Mesothelial cell of epicardium (in vitro differentiated cells): ENCODE measurements around the gene ASCC3. TPM values are rescaled to one million over a fixed set of nuclear protein-coding genes. Genes with fewer than 3 reads are reported as not detected.

Experiments used
- DNase-seq, 2 experiments: peaks; one replicate each; pipeline ENCODE4 v3.0.0; 2021; ENCODE audit warnings: low spot score in 2 of 2; ENCODE audit not compliant: unreplicated experiment in 2 of 2
- H3K27ac Mint-ChIP-seq: 2 replicates; pipeline ENCODE4 v1.8.0; 2021; ENCODE audit warnings: mixed read lengths
- H3K27me3 Mint-ChIP-seq: 2 replicates; pipeline ENCODE4 v1.8.0; 2021; ENCODE audit warnings: low read depth, mixed read lengths
- H3K36me3 Mint-ChIP-seq: 2 replicates; pipeline ENCODE4 v1.8.0; 2021; ENCODE audit warnings: mixed read lengths
- H3K4me1 Mint-ChIP-seq: 2 replicates; pipeline ENCODE4 v1.8.0; 2021; ENCODE audit warnings: mixed read lengths
- H3K4me3 Mint-ChIP-seq: 2 replicates; pipeline ENCODE4 v1.8.0; 2021; ENCODE audit warnings: mild to moderate bottlenecking, moderate library complexity, mixed read lengths
- H3K9me3 Mint-ChIP-seq: 2 replicates; pipeline ENCODE4 v1.8.0; 2021; ENCODE audit warnings: mixed read lengths
- CTCF ChIP-seq: fragments of 200-600 bp; sonication (generic); IDR thresholded peaks from one replicate; pipeline ENCODE4 v1.5.0; 2021; ENCODE audit warnings: antibody characterized with exemption; ENCODE audit not compliant: unreplicated experiment
- total RNA-seq: library from RNA; stranded (reverse); gene quantifications from 3 replicates; pipeline ENCODE4 v1.2.1, GENCODE V29; 2021

Gene ASCC3
- total RNA-seq, 1 donor from 2014 or later = 47.7 TPM

- Mint-ChIP-seq H3K9me3 (peaks cover 11% of the 10 kb centered on the region), H3K36me3 (peaks cover 16% of the 10 kb centered on the region), H3K4me3 (no peak overlapping the region), H3K27me3 (no peaks in the 10 kb centered on the region), H3K4me1 (peaks cover 22% of the 10 kb centered on the region), H3K27ac (no peak overlapping the region)
- no peak for TF ChIP-seq CTCF
- no peak for DNase-seq
Measured at GRCh38 chr6:100876251-100876650, 4.9 kb downstream of the ASCC3 start.

DNA sequence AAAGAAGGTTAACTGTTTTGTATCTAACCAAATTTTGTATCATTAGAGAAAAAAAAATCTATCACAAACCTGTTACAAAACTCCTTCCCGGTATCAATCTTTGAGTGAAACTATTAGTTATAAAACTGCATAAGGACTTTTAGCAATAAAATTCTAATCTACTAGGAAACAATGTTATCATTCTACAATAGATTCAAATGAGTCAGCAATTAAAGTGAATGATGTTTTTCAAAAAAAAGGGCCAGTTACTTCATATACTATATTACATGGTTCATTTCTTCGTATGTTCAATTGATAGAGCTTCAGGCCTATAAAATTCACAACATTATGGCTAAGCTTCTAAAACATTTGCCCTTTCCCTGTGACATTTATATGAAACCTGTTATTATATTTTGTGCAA lies 15.6 kb downstream of the ASCC3 start:
- TF ChIP-seq CTCF = no peak
- Mint-ChIP-seq H3K4me1 (no peaks in the 10 kb centered on the region), H3K9me3 (no peaks in the 10 kb centered on the region), H3K4me3 (no peak overlapping the region), H3K27me3 (no peaks in the 10 kb centered on the region), H3K27ac (no peak overlapping the region), H3K36me3 (peaks cover 23% of the 10 kb centered on the region)
- DNase-seq = no peak

DNA sequence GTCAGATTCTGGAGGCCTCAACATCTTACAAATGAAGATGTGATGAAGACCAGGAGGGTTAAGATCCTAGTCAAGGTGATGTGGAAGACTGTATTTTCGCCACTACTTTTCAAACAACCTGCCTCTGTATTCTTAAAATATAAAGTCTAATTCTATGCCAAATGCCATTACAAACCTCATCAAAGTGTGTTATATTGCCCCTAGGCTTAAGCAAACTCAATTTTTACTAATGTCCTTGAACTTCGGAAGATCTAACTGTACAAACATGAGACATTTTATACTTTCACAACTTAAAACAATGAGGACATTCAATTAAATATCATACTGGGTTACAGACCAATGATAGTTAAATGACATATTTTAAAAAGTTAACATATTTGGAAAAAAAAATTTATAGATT lies 19.1 kb downstream of the ASCC3 start:
- DNase-seq = no peak
- Mint-ChIP-seq H3K27ac (no peak overlapping the region), H3K9me3 (peaks cover 3% of the 10 kb centered on the region), H3K4me3 (no peak overlapping the region), H3K27me3 (no peaks in the 10 kb centered on the region), H3K36me3 (peaks cover 38% of the 10 kb centered on the region), H3K4me1 (no peaks in the 10 kb centered on the region)
- TF ChIP-seq CTCF = no peak

- Mint-ChIP-seq H3K27me3 (no peaks in the 10 kb centered on the region), H3K36me3 (peaks cover 30% of the 10 kb centered on the region), H3K4me1 (no peaks in the 10 kb centered on the region), H3K9me3 (peaks cover 9% of the 10 kb centered on the region), H3K4me3 (no peak overlapping the region), H3K27ac (no peak overlapping the region)
- no peak for DNase-seq
- TF ChIP-seq CTCF = no peak
Measured at GRCh38 chr6:100856146-100856545, 25.0 kb downstream of the ASCC3 start.

- no peaks in the 10 kb centered on the region for H3K4me1 Mint-ChIP-seq
- DNase-seq = no peak
- H3K27ac Mint-ChIP-seq = no peak overlapping the region
- no peak overlapping the region for H3K4me3 Mint-ChIP-seq
- TF ChIP-seq CTCF = no peak
- H3K36me3 Mint-ChIP-seq = peaks cover 15% of the 10 kb centered on the region
- no peaks in the 10 kb centered on the region for H3K27me3 Mint-ChIP-seq
- peaks cover 6% of the 10 kb centered on the region for H3K9me3 Mint-ChIP-seq
Measured at GRCh38 chr6:100851819-100852218, 29.3 kb downstream of the ASCC3 start.

DNA sequence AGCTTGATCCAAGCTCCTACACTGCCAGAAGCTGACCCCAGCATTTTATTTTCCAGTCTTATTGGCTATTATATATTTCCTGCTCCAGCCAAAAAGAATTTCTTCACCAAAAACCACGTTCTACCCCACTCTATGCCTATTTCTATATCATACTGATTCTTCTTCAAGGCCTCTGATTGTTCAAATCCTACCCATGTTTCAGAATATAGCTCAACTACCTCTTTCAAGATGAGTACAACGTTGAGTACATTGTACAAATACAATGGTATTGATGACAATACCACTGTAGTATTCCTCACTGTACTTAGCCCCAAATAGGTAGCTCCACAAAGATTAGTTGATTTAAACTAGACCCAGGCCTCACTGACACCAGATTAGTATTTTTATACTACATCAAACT lies 31.0 kb downstream of the ASCC3 start:
- Mint-ChIP-seq H3K4me3 (no peak overlapping the region), H3K27ac (no peak overlapping the region), H3K9me3 (peaks cover 6% of the 10 kb centered on the region), H3K4me1 (peaks cover 6% of the 10 kb centered on the region), H3K27me3 (no peaks in the 10 kb centered on the region), H3K36me3 (peaks cover 15% of the 10 kb centered on the region)
- TF ChIP-seq CTCF = no peak
- DNase-seq = no peak
